Panc1 (cell line): ENCODE results near the gene MAP1B. TPM values are rescaled to one million over a fixed set of nuclear protein-coding genes. Genes with fewer than 3 reads are reported as not detected.

Experiments
- ATAC-seq: fragments of 200-7000 bp; cut with Tn5 transposase; 2 replicates; pipeline ENCODE4 v1.9.1; 2020; ENCODE audit warnings: mild to moderate bottlenecking, moderate library complexity
- BruUV-seq: library from RNA; stranded (reverse); fragments of 400-500 nt; replicated peaks from 2 replicates; lab custom pipeline; 2021; lab: Mats Ljungman, UMichigan
- CTCF ChIA-PET: fragments of 300-600 bp; sonication (Branson Sonifier 250); formaldehyde crosslinking; loops from one replicate; lab custom pipeline; 2022; ENCODE audit warnings: antibody characterized with exemption; lab: Charles Lee
- POLR2A ChIA-PET: fragments of 300-600 bp; sonication (Branson Sonifier 250); formaldehyde crosslinking; loops from one replicate; lab custom pipeline; 2022; ENCODE audit warnings: antibody characterized with exemption; lab: Charles Lee
- DNase-seq: peaks from one replicate; pipeline ENCODE4 v3.0.0-alpha.2; 2010; ENCODE audit warnings: low read depth, low spot score
- H3K27ac ChIP-seq: 2 replicates; pipeline ENCODE4 v1.5.1; 2011; ENCODE audit warnings: mild to moderate bottlenecking, low read length, inconsistent platforms
- H3K27me3 ChIP-seq: fragments of 200-500 bp; sonication (Bioruptor generic); 2 replicates; pipeline ENCODE4 v1.6.0; 2014; ENCODE audit warnings: low read length, inconsistent platforms; ENCODE audit not compliant: control insufficient read depth, insufficient read depth
- H3K36me3 ChIP-seq: fragments of 200-500 bp; sonication (Bioruptor generic); 2 replicates; pipeline ENCODE4 v1.5.1; 2014; ENCODE audit warnings: inconsistent platforms, mild to moderate bottlenecking, low read length, moderate library complexity; ENCODE audit not compliant: control insufficient read depth, insufficient read depth
- H3K4me1 ChIP-seq: 2 replicates; pipeline ENCODE4 v1.5.1; 2011; ENCODE audit warnings: inconsistent platforms, mild to moderate bottlenecking, low read length, moderate library complexity; ENCODE audit not compliant: control insufficient read depth, insufficient read depth
- H3K4me3 ChIP-seq, 2 experiments: 2 replicates each; pipeline ENCODE4 v1.5.1; 2011 to 2012; ENCODE audit warnings: low read depth in 2 of 2, low read length in 2 of 2, mild to moderate bottlenecking in 2 of 2, inconsistent platforms in 1 of 2, moderate library complexity in 1 of 2
- H3K9me3 ChIP-seq: fragments of 200-500 bp; sonication (Bioruptor generic); 2 replicates; pipeline ENCODE4 v1.5.1; 2014; ENCODE audit warnings: low read depth, mild to moderate bottlenecking, inconsistent platforms, low read length, moderate library complexity; ENCODE audit not compliant: control insufficient read depth, insufficient read depth
- CTCF ChIP-seq: fragments of 450-650 bp; IDR thresholded peaks from 2 replicates; pipeline ENCODE4 v1.5.1; 2017; ENCODE audit warnings: mild to moderate bottlenecking
- POLR2AphosphoS5 ChIP-seq: IDR thresholded peaks from 2 replicates; pipeline ENCODE4 v1.6.1; 2012; ENCODE audit warnings: mild to moderate bottlenecking, low read depth, low read length, moderate library complexity
- REST ChIP-seq, 2 experiments: IDR thresholded peaks; 2 replicates each; pipeline ENCODE4 v1.6.1; 2011 to 2012; ENCODE audit warnings: low read depth in 2 of 2, control low read depth in 1 of 2, low read length in 1 of 2, mild to moderate bottlenecking in 1 of 2, moderate library complexity in 1 of 2; ENCODE audit not compliant: insufficient read depth in 1 of 2
- SIN3A ChIP-seq: IDR thresholded peaks from 2 replicates; pipeline ENCODE4 v1.6.1; 2012; ENCODE audit warnings: low read depth, mild to moderate bottlenecking, low read length, moderate library complexity, borderline replicate concordance; ENCODE audit not compliant: insufficient read depth
- TCF7L2 ChIP-seq: IDR thresholded peaks from 2 replicates; pipeline ENCODE4 v1.6.1; 2011; ENCODE audit warnings: mild to moderate bottlenecking, low read depth, low read length, inconsistent platforms
- in situ Hi-C: cut with HindIII; loops from 2 replicates; pipeline ENCODE4 v1.10.0; 2016; ENCODE audit warnings: low sequenced_read_pairs, low pct_unique_long_range_greater_than_20kb
- intact Hi-C: fragments of 100-400 bp; cut with micrococcal nuclease; formaldehyde crosslinking; loops from one replicate; pipeline ENCODE4 v1.10.0; 2022; ENCODE audit not compliant: unreplicated experiment
- total RNA-seq: library from RNA; stranded (reverse); gene quantifications from one replicate; pipeline ENCODE4 v1.2.1, GENCODE V29; 2021; ENCODE audit not compliant: unreplicated experiment

The MAP1B gene
- total RNA-seq, 1 experiment from 2014 or later: 82.3 TPM

GRCh38 chr5:72246954-72247442, 139.7 kb downstream of the MAP1B start:
- H3K4me1 ChIP-seq: peaks cover 37% of the 10 kb centered on the region
- H3K4me3 ChIP-seq: no peak overlapping the region
- H3K27ac ChIP-seq: peak overlapping the region; percentile 36; the same call in 1 of the 2 replicates
- H3K27me3 ChIP-seq: no peaks in the 10 kb centered on the region
- no peak for TF ChIP-seq POLR2AphosphoS5
- TF ChIP-seq TCF7L2: peak; percentile 69
- no TSS peak for BruUV-seq
- POLR2A ChIA-PET: no interaction called here
- no peaks in the 10 kb centered on the region for H3K36me3 ChIP-seq
- no peaks in the 10 kb centered on the region for H3K9me3 ChIP-seq
- ATAC-seq (peak; percentile 55; the same call in 1 of the 2 replicates), DNase-seq (no peak)
- in situ Hi-C loops: no loop called here
- CTCF ChIA-PET: no interaction called here
- intact Hi-C loops: no loop called here

GRCh38 chr5:72248410-72248981, 141.2 kb downstream of the MAP1B start:
- BruUV-seq: no TSS peak
- no peak for TF ChIP-seq REST (IDR thresholded peaks at IDR 0.05; ENCODE audit: insufficient read depth in 1 of 2, low read depth in 2 of 2, low read length in 1 of 2)
- TF ChIP-seq TCF7L2: no peak
- TF ChIP-seq SIN3A: no peak
- Histone ChIP-seq H3K27me3 (no peaks in the 10 kb centered on the region), H3K4me1 (peaks cover 37% of the 10 kb centered on the region), H3K27ac (peak overlapping the region; percentile 56), H3K9me3 (no peaks in the 10 kb centered on the region), H3K36me3 (no peaks in the 10 kb centered on the region; the same call in 1 of the 2 replicates), H3K4me3 (no peak overlapping the region)
- intact Hi-C loops (no loop called here), in situ Hi-C loops (no loop called here)
- 0 out of 2 replicates have a peak, but pooled peaks have one; percentile 61 for ATAC-seq
- ChIA-PET POLR2A (interaction anchor here (0.7 kb wide), 1 partner anchor 43 kb away, joined by 6 read pairs; no protein-coding TSS in a partner anchor), CTCF (interaction anchor here (0.6 to 0.7 kb wide), 2 partner anchors 117 to 663 kb away, joined by 3 to 6 read pairs; no protein-coding TSS in a partner anchor)
- no peak for DNase-seq

GRCh38 chr5:72251386-72251785, 144.1 kb downstream of the MAP1B start:
- Histone ChIP-seq H3K9me3 (no peaks in the 10 kb centered on the region), H3K36me3 (no peaks in the 10 kb centered on the region; the same call in 1 of the 2 replicates), H3K27ac (no peak overlapping the region), H3K4me3 (no peak overlapping the region), H3K4me1 (peaks cover 27% of the 10 kb centered on the region), H3K27me3 (no peaks in the 10 kb centered on the region)
- TF ChIP-seq REST (IDR thresholded peaks at IDR 0.05; ENCODE audit: insufficient read depth in 1 of 2, low read depth in 2 of 2, low read length in 1 of 2) (no peak), TCF7L2 (no peak), SIN3A (no peak), CTCF (no peak), POLR2AphosphoS5 (no peak)
- BruUV-seq: no TSS peak
- in situ Hi-C loops (no loop called here), intact Hi-C loops (no loop called here)
- DNase-seq (no peak), ATAC-seq (no peak)
- CTCF ChIA-PET: no interaction called here
- POLR2A ChIA-PET: no interaction called here
